Astrocyte (in vitro differentiated cells and primary cell): ENCODE data around the gene P2RX1.

Source experiments
- CTCF ChIP-seq: IDR thresholded peaks from 2 replicates; pipeline ENCODE4 v1.5.1; 2011; ENCODE audit warnings: low read depth, mild to moderate bottlenecking, inconsistent platforms, low read length, moderate library complexity; ENCODE audit not compliant: insufficient read depth
- EZH2 ChIP-seq: IDR thresholded peaks from 2 replicates; pipeline ENCODE4 v1.6.1; 2012; ENCODE audit warnings: mild to moderate bottlenecking, low read length, inconsistent platforms; ENCODE audit not compliant: insufficient read depth

GRCh38 chr17:3916825-3917224 is 560 bp upstream of the P2RX1 start:
- no peak for TF ChIP-seq CTCF
- TF ChIP-seq EZH2: no peak
